Uterus (tissue), 2 donors: Measurements from ENCODE around the gene THSD4.

ENCODE experiments used
- CTCF ChIP-seq, 4 experiments: fragments of 200-600 bp in 2 of 4; fragments of 450-650 bp in 2 of 4; sonication (generic) in 2 of 4; IDR thresholded peaks; one replicate each; pipeline ENCODE4 v1.5.1; 2016 to 2019; ENCODE audit warnings: antibody characterized with exemption in 4 of 4, mild to moderate bottlenecking in 2 of 4, moderate library complexity in 1 of 4
- POLR2A ChIP-seq, 2 donors: fragments of 450-650 bp; IDR thresholded peaks; one replicate each; pipeline ENCODE4 v1.6.1; 2016; ENCODE audit warnings: antibody characterized with exemption in 2 of 2, mild to moderate bottlenecking in 1 of 2, moderate library complexity in 1 of 2

GRCh38 chr15:71261418-71261817 lies 146.1 kb downstream of the THSD4 start:
- TF ChIP-seq CTCF (IDR thresholded peaks at IDR 0.05) (no peak), POLR2A (IDR thresholded peaks at IDR 0.05) (no peak)
